Activated naive CD8-positive, alpha-beta T cell treated with anti-CD3 and anti-CD28 coated beads, Interleukin-2, amount 50 U/mL, for 24 hours (primary cell): ENCODE measurements around the gene KDM1B.
"Not testable (repeated sequence)": the region's sequence is repeated elsewhere in the genome, so short reads cannot be mapped to it uniquely, and the experiment has no call there.

ENCODE experiments used
- ATAC-seq: fragments of 150-1000 bp; cut with Tn5 transposase; one replicate; pipeline ENCODE4 v1.10.0; 2021
- DNase-seq: peaks from one replicate; pipeline ENCODE4 v3.0.0; 2021
- H3K27ac Mint-ChIP-seq: one replicate; pipeline ENCODE4 v1.8.0; 2021; ENCODE audit warnings: mild to moderate bottlenecking, mixed read lengths
- H3K27me3 Mint-ChIP-seq: one replicate; pipeline ENCODE4 v1.8.0; 2021; ENCODE audit warnings: mixed read lengths
- H3K36me3 Mint-ChIP-seq: one replicate; pipeline ENCODE4 v1.8.0; 2021; ENCODE audit warnings: low read depth, mixed read lengths
- H3K4me1 Mint-ChIP-seq: one replicate; pipeline ENCODE4 v1.8.0; 2021; ENCODE audit warnings: mixed read lengths
- H3K4me3 Mint-ChIP-seq: one replicate; pipeline ENCODE4 v1.8.0; 2021; ENCODE audit warnings: mild to moderate bottlenecking, moderate library complexity, mixed read lengths
- H3K9me3 Mint-ChIP-seq: one replicate; pipeline ENCODE4 v1.8.0; 2021; ENCODE audit warnings: mixed read lengths

Gene KDM1B

DNA sequence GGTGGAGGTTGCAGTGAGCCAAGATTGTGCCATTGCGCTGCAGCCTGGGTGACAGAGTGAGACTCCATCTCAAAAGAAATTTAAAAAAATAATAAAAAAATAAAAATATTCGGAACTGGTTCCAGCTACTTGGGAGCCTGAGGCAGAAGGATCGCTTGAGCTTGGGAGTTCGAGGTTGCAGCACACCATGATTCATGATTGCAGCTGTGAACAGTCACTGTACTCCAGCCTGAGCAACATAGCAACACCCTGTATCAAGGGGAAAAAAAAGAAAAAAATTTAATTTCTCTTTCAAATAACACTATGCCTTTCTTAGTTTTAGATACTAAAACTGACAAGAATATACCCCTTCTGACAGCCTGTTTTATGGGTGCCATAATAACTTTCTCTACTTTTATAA is 10.5 kb downstream of the KDM1B start:
- DNase-seq = no peak
- no peaks in the 10 kb centered on the region for H3K27me3 Mint-ChIP-seq
- H3K9me3 Mint-ChIP-seq = peaks cover 4% of the 10 kb centered on the region
- peaks cover 2% of the 10 kb centered on the region for H3K4me1 Mint-ChIP-seq
- no peak for ATAC-seq
- H3K27ac Mint-ChIP-seq = no peak overlapping the region
- H3K4me3 Mint-ChIP-seq = no peak overlapping the region
- peaks cover 35% of the 10 kb centered on the region for H3K36me3 Mint-ChIP-seq

DNA sequence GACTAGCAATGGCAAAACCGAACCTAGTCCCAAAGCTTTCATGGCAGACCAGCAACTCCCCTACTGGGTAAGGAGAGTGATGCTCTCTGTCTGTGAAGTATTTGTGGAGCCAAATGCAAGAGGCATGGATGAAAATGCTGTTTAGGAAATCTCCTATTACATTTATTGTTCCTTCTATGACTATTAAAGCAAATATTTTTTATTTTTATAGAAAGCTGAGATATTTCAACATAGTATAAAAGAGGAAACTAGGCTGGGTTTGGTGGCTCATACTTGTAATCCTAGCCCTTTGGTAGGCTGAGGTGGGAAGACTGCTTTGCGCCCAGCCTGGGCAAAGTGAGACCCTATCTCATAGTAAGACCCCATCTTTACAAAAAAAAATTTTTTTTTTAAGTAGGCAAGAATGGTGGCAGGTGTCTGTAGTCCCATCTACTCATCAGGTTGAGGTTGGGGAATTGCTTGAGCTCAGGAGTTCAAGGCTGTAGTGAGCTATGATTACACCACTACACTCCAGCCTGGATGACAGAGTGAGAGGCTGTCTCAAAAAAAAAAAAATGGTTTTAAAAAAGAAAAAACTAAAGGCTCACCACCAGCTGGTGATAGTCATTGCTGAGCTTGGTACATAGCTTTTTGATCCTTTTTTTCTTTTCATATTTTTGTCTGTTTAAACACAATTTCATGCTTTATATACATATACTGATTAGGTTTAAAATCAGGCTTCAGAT is 11.3 kb downstream of the KDM1B start:
- DNase-seq (no peak), ATAC-seq (no peak)
- Mint-ChIP-seq H3K4me3 (no peak overlapping the region), H3K4me1 (peaks cover 2% of the 10 kb centered on the region), H3K27me3 (no peaks in the 10 kb centered on the region), H3K36me3 (peaks cover 29% of the 10 kb centered on the region), H3K27ac (no peak overlapping the region), H3K9me3 (peaks cover 4% of the 10 kb centered on the region)

DNA sequence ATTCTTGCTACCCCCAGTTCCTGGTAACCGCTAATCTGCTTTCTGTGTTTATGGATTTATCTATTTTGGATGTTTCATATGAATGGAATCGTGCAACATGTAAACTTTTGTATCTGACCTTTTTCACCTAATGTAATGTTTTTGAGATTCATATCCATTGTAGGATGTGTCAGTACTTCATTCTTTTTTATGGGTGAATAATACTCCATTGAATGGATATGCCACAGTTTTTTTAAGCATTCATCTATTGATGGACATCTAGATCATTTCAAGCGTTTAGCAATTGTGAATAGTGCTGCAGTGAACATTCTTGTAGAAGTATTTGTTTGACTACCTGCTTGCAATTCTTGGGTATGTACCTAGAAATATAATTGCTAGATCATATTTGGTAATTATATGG is 13.0 kb downstream of the KDM1B start:
- Mint-ChIP-seq H3K9me3 (peaks cover 4% of the 10 kb centered on the region), H3K36me3 (peaks cover 26% of the 10 kb centered on the region), H3K27me3 (no peaks in the 10 kb centered on the region), H3K4me1 (peaks cover 2% of the 10 kb centered on the region), H3K4me3 (no peak overlapping the region), H3K27ac (no peak overlapping the region)
- ATAC-seq (no peak), DNase-seq (no peak)

DNA sequence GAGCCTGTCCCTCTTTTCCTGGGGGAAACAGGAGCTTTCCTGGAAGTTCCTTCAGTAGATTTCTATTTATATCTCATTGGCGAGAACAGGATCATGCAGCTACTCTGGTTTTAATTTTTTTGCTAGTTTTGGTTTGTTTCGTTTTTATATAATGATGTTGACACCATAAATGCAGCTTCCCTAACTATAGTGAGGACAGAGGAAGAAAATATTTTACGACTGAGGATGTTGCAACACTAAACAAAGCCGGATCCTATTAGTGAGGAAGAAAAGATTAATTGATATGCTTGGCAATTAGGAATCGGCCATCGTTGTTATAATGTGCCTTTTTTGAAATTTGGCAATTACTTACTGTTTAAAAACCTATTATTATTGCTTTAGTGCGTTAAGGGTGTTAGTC is 16.6 kb downstream of the KDM1B start:
- no peaks in the 10 kb centered on the region for H3K27me3 Mint-ChIP-seq
- no peak for DNase-seq
- no peak overlapping the region for H3K4me3 Mint-ChIP-seq
- H3K27ac Mint-ChIP-seq = no peak overlapping the region
- H3K4me1 Mint-ChIP-seq = peaks cover 2% of the 10 kb centered on the region
- H3K36me3 Mint-ChIP-seq = peaks cover 53% of the 10 kb centered on the region
- peaks cover 4% of the 10 kb centered on the region for H3K9me3 Mint-ChIP-seq
- ATAC-seq = no peak

DNA sequence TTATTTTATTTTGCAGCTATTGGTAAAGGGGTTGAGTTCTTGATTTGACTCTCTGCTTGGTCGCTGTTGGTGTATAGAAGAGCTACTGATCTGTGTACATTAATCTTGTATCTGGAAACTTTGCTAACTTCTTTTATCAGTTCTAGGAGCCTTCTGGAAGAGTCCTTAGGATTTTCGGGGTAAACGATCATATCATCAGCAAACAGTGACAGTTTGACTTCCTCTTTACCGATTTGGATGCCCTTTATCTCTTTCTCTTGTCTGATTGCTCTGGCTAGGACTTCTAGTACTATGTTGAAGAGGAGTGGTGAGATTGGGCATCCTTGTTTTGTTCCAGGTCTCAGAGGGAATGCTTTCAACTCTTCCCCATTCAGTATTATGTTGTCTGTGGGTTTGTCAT is 21.0 kb downstream of the KDM1B start:
- H3K9me3 Mint-ChIP-seq, H3K27ac Mint-ChIP-seq, H3K4me3 Mint-ChIP-seq, DNase-seq, H3K27me3 Mint-ChIP-seq, H3K4me1 Mint-ChIP-seq, ATAC-seq: not testable (repeated sequence)
- H3K36me3 Mint-ChIP-seq = peaks cover 58% of the 10 kb centered on the region

DNA sequence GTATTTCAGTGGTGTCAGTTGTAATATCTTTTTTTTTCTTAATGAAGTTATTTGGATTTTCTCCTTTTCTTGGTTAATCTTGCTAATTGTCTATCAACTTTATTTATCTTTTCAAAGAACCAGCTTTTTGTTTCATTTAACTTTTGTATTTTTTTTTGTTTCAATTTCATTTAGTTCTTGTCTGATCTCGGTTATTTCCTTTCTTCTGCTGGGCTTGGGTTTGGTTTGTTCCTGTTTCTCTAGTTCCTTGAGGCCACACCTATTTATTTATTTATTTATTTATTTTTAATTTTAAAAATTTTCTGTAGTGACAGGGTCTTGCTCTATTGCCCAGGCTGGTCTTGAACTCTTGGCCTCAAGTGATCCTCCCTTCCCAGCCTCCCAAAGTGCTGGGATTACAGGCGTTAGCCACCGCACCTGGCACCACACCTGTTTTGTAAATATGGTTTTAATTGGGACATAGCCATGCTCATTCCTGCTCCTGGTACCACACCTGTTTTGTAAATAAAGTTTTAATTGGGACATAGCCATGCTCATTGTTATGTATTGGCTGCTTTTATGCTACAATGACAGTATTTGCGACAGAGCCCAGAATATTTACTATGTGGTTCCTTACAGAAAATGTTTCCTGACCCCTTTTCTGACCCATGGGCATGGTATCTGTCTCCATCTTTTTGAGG is 22.2 kb downstream of the KDM1B start:
- H3K4me3 Mint-ChIP-seq = no peak overlapping the region
- H3K36me3 Mint-ChIP-seq = peaks cover 57% of the 10 kb centered on the region
- no peaks in the 10 kb centered on the region for H3K9me3 Mint-ChIP-seq
- peaks cover 2% of the 10 kb centered on the region for H3K4me1 Mint-ChIP-seq
- ATAC-seq (no peak), DNase-seq (no peak)
- H3K27ac Mint-ChIP-seq = no peak overlapping the region
- no peaks in the 10 kb centered on the region for H3K27me3 Mint-ChIP-seq

DNA sequence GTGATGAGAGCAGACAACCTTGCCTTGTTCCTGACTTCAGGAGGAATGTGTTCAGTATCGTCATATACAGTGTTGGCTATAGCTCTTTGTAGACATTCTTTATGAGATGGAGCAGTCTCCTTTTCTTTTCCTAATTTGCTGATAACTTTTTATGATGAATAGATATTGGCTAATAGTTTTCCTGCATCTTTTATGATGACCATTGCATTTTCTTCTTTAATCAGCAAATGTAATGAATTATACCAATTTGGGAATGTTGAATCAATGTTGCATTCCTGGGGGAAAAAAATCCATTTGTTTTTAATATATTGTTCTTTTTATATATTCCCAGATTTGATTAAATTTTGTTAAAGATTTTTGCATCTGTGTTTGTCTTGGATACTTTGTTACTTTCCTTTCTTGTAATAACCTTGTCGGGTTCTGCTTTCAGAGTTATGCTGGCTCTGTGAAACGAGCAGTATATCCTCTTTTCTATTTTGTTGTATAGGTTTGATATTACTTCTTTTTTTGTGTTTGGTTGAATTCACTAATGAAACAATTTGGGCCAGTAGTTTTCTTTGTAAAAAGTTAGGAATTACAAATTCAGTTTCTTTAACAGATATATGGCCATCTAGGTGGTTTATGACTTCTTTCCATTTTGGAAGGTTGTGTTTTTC is 23.9 kb downstream of the KDM1B start:
- DNase-seq (no peak), ATAC-seq (no peak)
- peaks cover 54% of the 10 kb centered on the region for H3K36me3 Mint-ChIP-seq
- H3K4me1 Mint-ChIP-seq = peaks cover 2% of the 10 kb centered on the region
- no peaks in the 10 kb centered on the region for H3K27me3 Mint-ChIP-seq
- H3K4me3 Mint-ChIP-seq = no peak overlapping the region
- no peaks in the 10 kb centered on the region for H3K9me3 Mint-ChIP-seq
- no peak overlapping the region for H3K27ac Mint-ChIP-seq

DNA sequence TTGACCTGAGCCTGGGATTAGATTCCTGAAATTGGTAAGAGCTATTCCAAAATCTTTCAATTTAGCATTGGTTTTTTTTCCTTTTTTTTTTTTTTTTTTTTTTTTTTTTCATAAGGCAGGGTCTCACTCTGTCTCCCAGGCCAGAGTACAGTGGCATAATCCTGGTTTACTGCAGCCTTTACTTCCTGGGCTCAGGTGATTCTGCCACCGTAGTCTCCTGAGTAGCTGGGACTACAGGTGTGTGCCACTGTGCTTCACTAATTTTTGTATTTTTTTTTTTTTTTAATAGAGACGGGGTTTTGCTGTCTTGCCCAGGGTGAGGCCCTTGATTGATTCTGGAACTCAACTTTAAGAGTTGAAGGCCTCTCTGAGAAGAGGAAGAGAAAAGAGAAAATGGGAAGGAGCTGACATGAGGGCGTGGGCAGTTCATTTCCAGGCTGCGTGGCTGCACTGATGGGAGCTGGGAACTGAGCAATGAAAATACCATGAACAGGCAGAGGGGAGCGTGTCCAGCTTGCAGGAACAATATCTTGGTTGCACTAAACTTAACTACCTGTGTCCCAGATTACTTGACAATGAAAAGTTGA is 24.6 kb downstream of the KDM1B start:
- no peaks in the 10 kb centered on the region for H3K9me3 Mint-ChIP-seq
- H3K4me3 Mint-ChIP-seq = no peak overlapping the region
- ATAC-seq (no peak), DNase-seq (no peak)
- H3K27me3 Mint-ChIP-seq = no peaks in the 10 kb centered on the region
- H3K4me1 Mint-ChIP-seq = peaks cover 4% of the 10 kb centered on the region
- peaks cover 51% of the 10 kb centered on the region for H3K36me3 Mint-ChIP-seq
- H3K27ac Mint-ChIP-seq = no peak overlapping the region

DNA sequence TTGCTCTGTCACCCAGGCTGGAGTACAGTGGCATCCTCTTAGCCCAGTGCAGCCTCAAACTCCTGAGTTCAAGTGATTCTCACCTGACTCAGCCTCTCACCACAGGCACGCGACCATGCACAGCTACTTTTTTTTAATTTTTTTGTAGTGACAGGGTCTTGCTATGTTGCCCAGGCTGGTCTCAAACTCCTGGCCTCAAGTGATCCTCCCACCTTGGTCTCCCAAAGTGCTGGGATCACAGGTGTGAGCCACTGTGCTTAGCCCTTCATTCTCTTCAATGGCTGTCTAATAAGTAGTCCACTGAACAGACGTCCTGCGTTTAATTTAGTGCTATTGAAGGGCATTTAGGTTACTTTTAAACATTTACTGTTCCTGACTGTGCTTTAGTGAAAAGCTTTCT is 27.3 kb downstream of the KDM1B start:
- no peak for ATAC-seq
- DNase-seq = no peak
- no peaks in the 10 kb centered on the region for H3K27me3 Mint-ChIP-seq
- H3K36me3 Mint-ChIP-seq = peaks cover 40% of the 10 kb centered on the region
- H3K4me1 Mint-ChIP-seq = peaks cover 23% of the 10 kb centered on the region
- H3K27ac Mint-ChIP-seq = no peak overlapping the region
- no peaks in the 10 kb centered on the region for H3K9me3 Mint-ChIP-seq
- no peak overlapping the region for H3K4me3 Mint-ChIP-seq

DNA sequence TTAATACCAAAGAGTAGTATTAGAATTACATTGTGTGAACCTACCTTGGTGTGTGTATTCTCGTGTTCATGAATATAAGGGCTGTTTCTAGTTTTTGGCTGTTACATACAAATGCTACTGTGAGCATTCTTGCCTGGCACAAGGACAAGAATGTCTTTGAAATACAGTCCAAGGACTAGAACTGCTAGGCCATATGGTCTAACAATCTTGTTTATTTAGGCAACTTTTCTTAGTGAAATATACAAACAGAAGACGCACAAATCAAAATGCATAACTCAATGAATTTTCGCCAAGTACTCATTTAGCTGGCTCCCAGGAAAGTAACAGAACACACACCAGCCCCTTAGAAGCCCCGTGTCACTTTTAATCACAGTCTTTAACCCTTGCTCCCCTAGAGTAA is 28.5 kb downstream of the KDM1B start:
- DNase-seq (no peak), ATAC-seq (no peak)
- no peak overlapping the region for H3K4me3 Mint-ChIP-seq
- H3K27me3 Mint-ChIP-seq = no peaks in the 10 kb centered on the region
- no peaks in the 10 kb centered on the region for H3K9me3 Mint-ChIP-seq
- no peak overlapping the region for H3K27ac Mint-ChIP-seq
- H3K36me3 Mint-ChIP-seq = peaks cover 34% of the 10 kb centered on the region
- H3K4me1 Mint-ChIP-seq = peaks cover 23% of the 10 kb centered on the region

DNA sequence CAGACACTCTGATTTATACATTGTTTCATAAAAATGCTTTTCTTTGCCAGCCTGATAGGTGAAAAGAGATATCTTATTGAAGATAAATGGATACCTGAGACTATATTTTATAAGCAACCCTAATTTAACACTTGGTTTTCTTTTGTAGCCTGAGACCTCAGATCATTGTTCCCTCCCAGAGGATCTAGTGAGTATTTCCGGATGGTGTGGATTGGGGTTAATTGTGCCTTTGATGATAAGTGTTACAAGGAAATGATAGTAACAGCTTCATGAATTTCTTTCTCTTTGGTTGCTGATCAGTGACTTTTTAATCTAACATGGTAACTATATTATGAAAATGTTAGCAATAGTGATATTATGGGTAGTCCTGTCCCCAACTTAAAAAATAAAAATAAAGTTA is 30.4 kb downstream of the KDM1B start:
- no peaks in the 10 kb centered on the region for H3K27me3 Mint-ChIP-seq
- ATAC-seq (no peak), DNase-seq (no peak)
- peaks cover 22% of the 10 kb centered on the region for H3K4me1 Mint-ChIP-seq
- H3K4me3 Mint-ChIP-seq = no peak overlapping the region
- H3K36me3 Mint-ChIP-seq = peaks cover 26% of the 10 kb centered on the region
- no peak overlapping the region for H3K27ac Mint-ChIP-seq
- H3K9me3 Mint-ChIP-seq = no peaks in the 10 kb centered on the region

DNA sequence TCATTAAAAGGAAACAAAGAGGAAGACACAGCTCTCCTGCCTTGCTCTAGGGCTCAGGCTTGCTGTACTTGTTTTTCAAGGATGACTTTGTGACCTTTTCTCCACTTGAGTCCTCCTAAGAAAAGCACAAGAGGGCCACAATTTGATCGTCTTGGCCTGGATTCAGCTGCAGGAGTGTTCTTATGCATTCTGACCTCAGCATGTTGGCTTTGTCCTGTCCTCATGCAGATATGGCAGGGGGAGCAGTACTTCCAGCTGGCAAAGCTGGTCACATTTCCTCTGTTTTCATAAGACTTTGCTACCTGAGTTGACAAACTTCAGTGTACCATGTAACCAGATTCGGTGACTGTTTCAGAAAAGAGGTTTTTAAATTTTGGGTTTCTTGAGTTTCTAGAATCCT is 30.8 kb downstream of the KDM1B start:
- Mint-ChIP-seq H3K27me3 (no peaks in the 10 kb centered on the region), H3K27ac (no peak overlapping the region), H3K4me3 (no peak overlapping the region), H3K36me3 (peaks cover 22% of the 10 kb centered on the region), H3K9me3 (no peaks in the 10 kb centered on the region), H3K4me1 (peaks cover 22% of the 10 kb centered on the region)
- DNase-seq (no peak), ATAC-seq (no peak)

DNA sequence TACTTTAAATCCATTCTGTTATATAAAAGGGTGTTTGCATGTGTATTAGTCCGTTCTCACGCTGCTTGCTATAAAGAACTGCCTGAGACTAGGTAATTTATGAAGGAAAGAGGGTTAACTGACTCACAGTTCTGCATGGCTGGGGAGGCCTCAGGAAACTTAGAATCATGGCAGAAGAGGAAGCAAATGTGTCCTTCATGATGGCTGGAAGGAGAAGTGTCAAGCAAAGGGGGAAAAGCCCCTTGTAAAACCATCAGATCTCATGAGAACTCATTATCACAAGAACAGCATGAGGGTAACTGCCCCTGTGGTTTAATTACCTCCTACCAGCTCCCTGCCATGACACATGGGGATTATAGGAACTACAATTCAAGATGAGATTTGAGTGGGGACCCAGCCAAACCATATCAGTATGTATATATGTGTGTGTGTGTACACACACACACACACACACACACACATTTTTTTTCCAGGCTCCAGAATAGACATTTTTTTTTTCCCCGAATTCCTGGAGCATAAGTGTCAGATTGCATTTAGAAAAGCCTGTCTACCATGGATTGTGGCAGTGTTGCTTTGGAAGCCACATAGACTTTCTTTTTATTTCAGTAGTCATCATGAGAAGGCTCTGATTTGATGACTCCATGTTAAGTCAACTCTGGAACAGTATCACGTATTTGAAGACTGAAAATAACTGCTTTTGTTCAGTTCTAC is 31.5 kb downstream of the KDM1B start:
- Mint-ChIP-seq H3K4me1 (peaks cover 22% of the 10 kb centered on the region), H3K9me3 (no peaks in the 10 kb centered on the region), H3K27me3 (no peaks in the 10 kb centered on the region), H3K27ac (no peak overlapping the region), H3K4me3 (no peak overlapping the region), H3K36me3 (peaks cover 24% of the 10 kb centered on the region)
- ATAC-seq (no peak), DNase-seq (no peak)

DNA sequence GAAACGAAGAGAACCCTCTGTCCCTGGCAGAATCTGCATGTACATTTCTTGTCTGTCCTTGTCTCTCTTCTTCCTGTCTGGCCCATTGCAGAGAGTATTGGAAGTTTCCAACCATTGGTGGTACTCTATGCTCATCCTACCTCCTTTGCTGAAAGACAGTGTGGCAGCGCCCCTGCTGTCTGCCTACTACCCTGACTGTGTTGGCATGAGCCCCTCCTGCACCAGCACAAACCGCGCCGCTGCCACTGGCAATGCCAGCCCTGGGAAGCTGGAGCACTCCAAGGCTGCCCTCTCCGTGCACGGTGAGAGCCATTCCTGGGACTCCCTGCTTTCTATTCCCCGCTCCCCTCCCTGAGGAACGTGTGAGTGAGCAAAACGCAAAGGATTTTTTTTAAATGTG is 32.5 kb downstream of the KDM1B start:
- H3K4me3 Mint-ChIP-seq = no peak overlapping the region
- no peak for ATAC-seq
- no peaks in the 10 kb centered on the region for H3K27me3 Mint-ChIP-seq
- peaks cover 23% of the 10 kb centered on the region for H3K36me3 Mint-ChIP-seq
- peaks cover 22% of the 10 kb centered on the region for H3K4me1 Mint-ChIP-seq
- no peaks in the 10 kb centered on the region for H3K9me3 Mint-ChIP-seq
- no peak for DNase-seq
- H3K27ac Mint-ChIP-seq = no peak overlapping the region
